Progenitor cell of endocrine pancreas (in vitro differentiated cells): ENCODE results near the gene PPM1G. TPM values are rescaled to one million over a fixed set of nuclear protein-coding genes. Genes with fewer than 3 reads are reported as not detected.

Source experiments
- DNase-seq: peaks from one replicate; pipeline ENCODE4 v3.0.0; 2021; ENCODE audit warnings: low spot score; ENCODE audit not compliant: unreplicated experiment
- H3K27ac Mint-ChIP-seq: 2 replicates; pipeline ENCODE4 v1.8.0; 2021; ENCODE audit warnings: mild to moderate bottlenecking, moderate library complexity, mixed read lengths
- H3K27me3 Mint-ChIP-seq: 2 replicates; pipeline ENCODE4 v1.8.0; 2021; ENCODE audit warnings: mixed read lengths
- H3K36me3 Mint-ChIP-seq: 2 replicates; pipeline ENCODE4 v1.8.0; 2022; ENCODE audit warnings: mixed read lengths; ENCODE audit not compliant: insufficient read depth
- H3K4me1 Mint-ChIP-seq: 2 replicates; pipeline ENCODE4 v1.8.0; 2021; ENCODE audit warnings: low read depth, mixed read lengths
- H3K4me3 Mint-ChIP-seq: 2 replicates; pipeline ENCODE4 v1.8.0; 2021; ENCODE audit warnings: low read depth, mild to moderate bottlenecking, moderate library complexity, mixed read lengths
- H3K9me3 Mint-ChIP-seq: 2 replicates; pipeline ENCODE4 v1.8.0; 2021; ENCODE audit warnings: low read depth, mixed read lengths
- CTCF ChIP-seq: fragments of 200-600 bp; sonication (generic); IDR thresholded peaks from one replicate; pipeline ENCODE4 v1.5.0; 2021; ENCODE audit warnings: antibody characterized with exemption, mild to moderate bottlenecking; ENCODE audit not compliant: unreplicated experiment
- total RNA-seq: library from RNA; stranded (reverse); gene quantifications from 2 replicates; pipeline ENCODE4 v1.2.1, GENCODE V29; 2021

Gene PPM1G
- total RNA-seq, 1 donor from 2014 or later = 105 TPM

- peaks cover 20% of the 10 kb centered on the region for H3K36me3 Mint-ChIP-seq
- no peaks in the 10 kb centered on the region for H3K27me3 Mint-ChIP-seq
- no peaks in the 10 kb centered on the region for H3K9me3 Mint-ChIP-seq
- no peak for DNase-seq
- H3K4me1 Mint-ChIP-seq = peaks cover 28% of the 10 kb centered on the region
- peak overlapping the region; percentile 45 for H3K27ac Mint-ChIP-seq
- TF ChIP-seq CTCF = no peak
- no peak overlapping the region for H3K4me3 Mint-ChIP-seq
These were observed 33.1 kb downstream of the PPM1G start for GRCh38 chr2:27376151-27376865.

DNA sequence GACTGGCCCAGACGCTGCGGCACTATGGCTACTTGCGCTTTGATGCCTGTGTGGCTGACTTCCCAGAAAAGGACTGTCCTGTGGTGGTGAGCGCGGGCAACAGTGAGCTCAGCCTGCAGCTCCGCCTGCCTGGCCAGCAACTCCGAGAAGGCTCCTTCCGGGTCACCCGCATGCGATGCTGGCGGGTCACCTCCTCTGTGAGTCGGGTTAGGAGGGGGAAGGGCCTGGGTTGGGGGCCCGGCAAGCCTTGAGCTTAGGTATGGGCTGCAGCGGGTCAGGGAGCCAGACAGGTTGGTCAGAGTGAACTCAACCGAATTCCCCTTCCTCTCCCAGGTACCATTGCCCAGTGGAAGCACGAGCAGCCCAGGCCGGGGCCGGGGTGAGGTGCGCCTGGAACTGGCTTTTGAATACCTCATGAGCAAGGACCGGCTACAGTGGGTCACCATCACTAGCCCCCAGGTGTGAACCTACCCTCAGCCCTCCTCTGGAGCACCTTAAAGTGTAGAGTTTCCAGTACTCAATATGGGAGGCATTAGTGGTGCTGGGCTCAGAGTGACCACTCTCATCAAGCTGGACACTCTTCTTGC, 33.8 kb downstream of the PPM1G start:
- DNase-seq = no peak
- H3K36me3 Mint-ChIP-seq = peaks cover 20% of the 10 kb centered on the region
- H3K4me3 Mint-ChIP-seq = no peak overlapping the region
- TF ChIP-seq CTCF = no peak
- peak overlapping the region; percentile 33 for H3K27ac Mint-ChIP-seq
- H3K9me3 Mint-ChIP-seq = no peaks in the 10 kb centered on the region
- no peaks in the 10 kb centered on the region for H3K27me3 Mint-ChIP-seq
- peaks cover 25% of the 10 kb centered on the region for H3K4me1 Mint-ChIP-seq

DNA sequence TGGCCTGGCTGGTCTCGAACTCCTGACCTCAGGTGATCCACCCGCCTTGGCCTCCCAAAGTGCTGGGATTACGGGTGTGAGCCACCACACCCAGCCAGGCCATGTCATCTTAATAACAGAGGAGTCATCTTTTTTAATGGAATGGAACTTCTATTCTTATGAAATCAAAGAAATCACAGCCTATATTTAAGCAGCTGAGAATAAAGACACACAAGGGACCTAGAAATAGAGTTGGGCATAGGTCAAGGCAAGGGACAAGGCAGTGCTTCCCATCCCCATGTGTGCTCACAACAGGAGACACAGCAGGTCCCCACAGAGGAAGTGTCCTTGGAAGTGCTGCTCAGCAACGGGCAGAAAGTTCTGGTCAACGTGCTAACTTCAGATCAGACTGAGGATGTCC, 35.8 kb downstream of the PPM1G start:
- H3K4me3 Mint-ChIP-seq = no peak overlapping the region

GRCh38 chr2:27372937-27373336, 36.5 kb downstream of the PPM1G start:
- H3K36me3 Mint-ChIP-seq = peaks cover 21% of the 10 kb centered on the region
- peaks cover 24% of the 10 kb centered on the region for H3K4me1 Mint-ChIP-seq

More for the DNA sequence above, 35.8 kb downstream of the PPM1G start:
- H3K9me3 Mint-ChIP-seq = no peaks in the 10 kb centered on the region
- peaks cover 21% of the 10 kb centered on the region for H3K36me3 Mint-ChIP-seq
- no peak for DNase-seq
- no peaks in the 10 kb centered on the region for H3K27me3 Mint-ChIP-seq
- H3K27ac Mint-ChIP-seq = no peak overlapping the region
- H3K4me1 Mint-ChIP-seq = peaks cover 24% of the 10 kb centered on the region
- TF ChIP-seq CTCF = no peak

More at GRCh38 chr2:27372937-27373336, 36.5 kb downstream of the PPM1G start:
- H3K9me3 Mint-ChIP-seq = no peaks in the 10 kb centered on the region
- no peaks in the 10 kb centered on the region for H3K27me3 Mint-ChIP-seq
- no peak for TF ChIP-seq CTCF
- peak overlapping the region; percentile 79 for H3K27ac Mint-ChIP-seq
- no peak for DNase-seq
- no peak overlapping the region for H3K4me3 Mint-ChIP-seq
